Mucosa of stomach (tissue), 1 donor: Measurements from ENCODE around the gene MRGPRG.

Source experiments
- H3K27me3 ChIP-seq: one replicate; pipeline ENCODE4 v1.7.0; 2013; ENCODE audit warnings: mild to moderate bottlenecking, low read length; ENCODE audit not compliant: control insufficient read depth, insufficient read depth
- H3K36me3 ChIP-seq: one replicate; pipeline ENCODE4 v1.7.0; 2013; ENCODE audit warnings: low read length; ENCODE audit not compliant: control insufficient read depth, insufficient read depth
- H3K4me1 ChIP-seq: one replicate; pipeline ENCODE4 v1.7.0; 2013; ENCODE audit warnings: mild to moderate bottlenecking, low read length; ENCODE audit not compliant: control insufficient read depth, insufficient read depth
- H3K4me3 ChIP-seq: one replicate; pipeline ENCODE4 v1.7.0; 2013; ENCODE audit warnings: low read length
- H3K9ac ChIP-seq: one replicate; pipeline ENCODE4 v1.7.0; 2013; ENCODE audit warnings: mild to moderate bottlenecking, low read length, moderate library complexity
- H3K9me3 ChIP-seq: one replicate; pipeline ENCODE4 v1.7.0; 2013; ENCODE audit warnings: mild to moderate bottlenecking, low read length, moderate library complexity; ENCODE audit not compliant: control insufficient read depth
- donor health status: Pancreatic carcinoma.

MRGPRG gene

DNA sequence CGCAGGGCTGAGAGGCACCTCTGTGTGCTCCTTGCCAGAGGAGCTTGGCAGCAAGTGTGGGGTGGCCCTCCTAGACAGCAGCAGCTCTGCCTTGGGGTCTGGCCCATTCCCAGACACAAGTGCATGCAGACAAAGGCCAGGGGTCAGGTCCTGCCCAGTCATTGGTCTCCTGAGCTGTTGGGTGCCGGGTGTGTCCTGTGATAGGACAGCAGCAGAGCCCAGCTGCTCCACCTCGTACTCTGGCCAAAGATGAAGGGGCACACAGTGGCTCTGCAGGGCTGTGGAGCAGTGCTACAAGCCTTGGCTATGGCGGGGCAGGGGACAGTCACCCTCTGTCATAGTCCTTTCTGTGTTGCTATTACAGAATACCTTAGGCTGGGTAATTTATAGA, 36.2 kb downstream of the MRGPRG start:
- H3K4me1 ChIP-seq: no peaks in the 10 kb centered on the region
- no peaks in the 10 kb centered on the region for H3K36me3 ChIP-seq
- no peak overlapping the region for H3K9ac ChIP-seq
- H3K27me3 ChIP-seq: no peaks in the 10 kb centered on the region
- H3K4me3 ChIP-seq: no peak overlapping the region
- no peaks in the 10 kb centered on the region for H3K9me3 ChIP-seq

DNA sequence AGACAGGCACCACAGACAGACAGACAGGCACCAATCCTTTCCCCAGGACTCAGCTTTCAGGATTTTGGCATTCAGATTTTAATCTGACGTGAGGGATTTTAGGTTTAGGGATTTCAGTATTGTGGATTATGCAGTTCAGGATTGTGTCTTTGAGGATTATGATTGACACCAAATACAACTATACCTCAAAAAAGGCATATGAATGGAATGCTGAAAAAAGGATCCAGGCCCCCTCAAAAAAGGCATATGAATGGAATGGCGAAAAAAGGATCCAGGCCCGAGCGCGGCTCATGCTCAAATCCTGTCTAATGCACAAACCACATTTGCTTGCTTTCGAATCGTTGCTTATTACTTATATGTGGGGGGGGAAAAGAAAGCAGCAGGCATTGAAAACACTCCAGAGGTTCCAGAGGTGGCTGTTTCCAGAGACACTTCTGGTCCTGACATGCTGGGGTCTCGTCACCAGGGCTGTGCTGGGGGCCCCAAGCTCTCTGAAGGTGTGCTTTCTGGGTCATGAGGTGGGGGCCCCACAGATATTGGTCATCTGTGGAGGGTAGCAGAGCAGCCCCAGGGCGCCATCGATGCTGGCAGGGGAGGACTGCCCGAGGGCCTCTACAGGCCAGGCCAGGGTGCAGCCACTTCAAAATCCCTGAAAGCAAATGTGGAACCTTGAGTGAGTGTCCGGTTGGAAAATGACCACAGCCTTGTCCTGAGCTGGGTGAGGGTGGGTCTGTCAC, 36.7 kb downstream of the MRGPRG start:
- H3K4me3 ChIP-seq: no peak overlapping the region

GRCh38 chr11:3180869-3181268, 37.7 kb downstream of the MRGPRG start:
- Histone ChIP-seq H3K9me3 (no peaks in the 10 kb centered on the region), H3K36me3 (no peaks in the 10 kb centered on the region), H3K27me3 (no peaks in the 10 kb centered on the region), H3K4me3 (no peak overlapping the region), H3K9ac (no peak overlapping the region), H3K4me1 (no peaks in the 10 kb centered on the region)

More for the DNA sequence above, 36.7 kb downstream of the MRGPRG start:
- Histone ChIP-seq H3K36me3 (no peaks in the 10 kb centered on the region), H3K27me3 (no peaks in the 10 kb centered on the region), H3K9me3 (no peaks in the 10 kb centered on the region), H3K9ac (no peak overlapping the region), H3K4me1 (no peaks in the 10 kb centered on the region)

DNA sequence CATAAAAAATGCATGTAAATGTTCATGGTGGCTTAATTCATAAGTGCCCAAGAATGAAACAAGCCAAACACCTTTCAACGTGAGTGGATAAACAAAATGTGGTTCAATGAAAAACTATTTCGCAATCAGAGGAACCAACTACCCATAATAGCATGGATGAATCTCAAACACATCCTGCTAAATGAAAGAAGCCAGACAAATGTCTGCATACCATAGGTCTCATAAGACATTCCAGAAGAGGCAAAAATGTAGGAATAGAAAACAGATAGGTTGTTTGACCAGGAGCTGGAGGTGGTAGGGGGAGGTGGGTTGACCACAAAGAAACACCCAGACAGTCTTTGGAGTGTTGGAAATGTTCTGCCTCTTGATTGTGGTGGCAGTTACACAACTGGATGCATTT, 40.3 kb downstream of the MRGPRG start:
- Histone ChIP-seq H3K27me3 (no peaks in the 10 kb centered on the region), H3K9me3 (no peaks in the 10 kb centered on the region), H3K4me3 (no peak overlapping the region), H3K36me3 (no peaks in the 10 kb centered on the region), H3K9ac (no peak overlapping the region), H3K4me1 (no peaks in the 10 kb centered on the region)

- Histone ChIP-seq H3K4me3 (no peak overlapping the region), H3K4me1 (no peaks in the 10 kb centered on the region), H3K9ac (no peak overlapping the region), H3K27me3 (no peaks in the 10 kb centered on the region), H3K9me3 (no peaks in the 10 kb centered on the region), H3K36me3 (no peaks in the 10 kb centered on the region)
These were observed 40.7 kb downstream of the MRGPRG start for GRCh38 chr11:3177931-3178330.

DNA sequence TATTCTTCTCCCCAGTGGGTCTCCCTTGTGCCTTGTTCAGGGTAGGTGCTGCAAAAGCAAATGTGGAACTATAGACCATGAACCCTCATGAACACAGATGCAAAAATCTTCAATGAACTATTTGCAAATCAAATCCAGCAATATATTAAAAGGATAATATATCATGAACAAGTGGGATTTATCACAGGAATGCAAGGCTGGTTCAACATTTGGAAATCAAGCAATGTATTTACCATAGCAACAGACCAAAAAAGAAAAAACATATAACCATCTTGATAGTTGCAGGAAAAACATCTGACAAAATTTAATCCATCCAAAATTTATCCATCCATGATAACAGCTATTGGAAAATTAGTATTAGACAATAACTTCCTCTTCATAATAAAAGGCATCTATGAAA, 42.1 kb downstream of the MRGPRG start:
- Histone ChIP-seq H3K4me3 (no peak overlapping the region), H3K9me3 (no peaks in the 10 kb centered on the region)

DNA sequence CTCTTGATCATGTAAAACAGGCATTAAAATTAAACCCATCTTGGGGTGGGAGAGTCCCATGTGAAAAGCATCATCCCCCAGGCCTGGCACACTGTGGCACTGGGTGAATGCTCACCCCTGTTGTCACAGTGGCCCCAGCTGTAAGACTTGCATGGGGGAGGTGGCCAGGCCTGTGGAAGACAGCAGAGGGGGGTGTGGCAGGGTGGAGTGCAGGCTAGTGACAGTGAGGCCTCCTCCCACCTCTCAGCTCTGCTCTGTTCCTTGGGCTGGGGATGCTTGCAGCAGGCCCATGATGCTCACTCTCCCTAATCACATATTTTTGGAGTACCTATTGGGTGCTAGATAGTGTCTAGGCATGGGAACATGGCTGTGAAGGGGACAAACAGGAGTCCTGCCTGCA, 43.4 kb downstream of the MRGPRG start:
- H3K9ac ChIP-seq: no peak overlapping the region
- no peaks in the 10 kb centered on the region for H3K36me3 ChIP-seq
- H3K4me3 ChIP-seq: no peak overlapping the region
- H3K27me3 ChIP-seq: peaks cover 6% of the 10 kb centered on the region
- no peaks in the 10 kb centered on the region for H3K9me3 ChIP-seq
- H3K4me1 ChIP-seq: peaks cover under 1% of the 10 kb centered on the region

More for the DNA sequence above, 42.1 kb downstream of the MRGPRG start:
- no peaks in the 10 kb centered on the region for H3K4me1 ChIP-seq
- H3K36me3 ChIP-seq: no peaks in the 10 kb centered on the region
- no peaks in the 10 kb centered on the region for H3K27me3 ChIP-seq
- no peak overlapping the region for H3K9ac ChIP-seq

DNA sequence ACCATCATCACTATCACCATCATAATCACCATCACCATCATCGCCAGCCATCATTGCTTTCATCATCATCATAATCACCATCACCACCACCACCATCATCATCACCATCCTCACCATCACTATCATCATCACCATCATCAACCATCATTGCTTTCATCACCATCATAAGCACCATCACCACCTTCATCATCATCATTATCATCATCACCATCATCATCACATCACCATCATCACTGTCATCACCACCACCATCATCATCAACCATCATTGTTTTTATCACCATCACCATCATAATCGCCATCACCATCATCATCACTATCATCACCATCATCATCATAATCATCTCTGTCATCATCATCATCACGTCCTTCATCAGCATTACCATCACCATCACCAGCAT, 44.2 kb downstream of the MRGPRG start:
- Histone ChIP-seq H3K4me1 (peaks cover 8% of the 10 kb centered on the region), H3K4me3 (no peak overlapping the region), H3K9me3 (no peaks in the 10 kb centered on the region), H3K9ac (no peak overlapping the region), H3K36me3 (no peaks in the 10 kb centered on the region), H3K27me3 (peaks cover 14% of the 10 kb centered on the region)

GRCh38 chr11:3173795-3174194, 44.8 kb downstream of the MRGPRG start:
- Histone ChIP-seq H3K36me3 (no peaks in the 10 kb centered on the region), H3K27me3 (peaks cover 20% of the 10 kb centered on the region), H3K9me3 (no peaks in the 10 kb centered on the region), H3K9ac (no peak overlapping the region), H3K4me1 (peaks cover 13% of the 10 kb centered on the region), H3K4me3 (no peak overlapping the region)

DNA sequence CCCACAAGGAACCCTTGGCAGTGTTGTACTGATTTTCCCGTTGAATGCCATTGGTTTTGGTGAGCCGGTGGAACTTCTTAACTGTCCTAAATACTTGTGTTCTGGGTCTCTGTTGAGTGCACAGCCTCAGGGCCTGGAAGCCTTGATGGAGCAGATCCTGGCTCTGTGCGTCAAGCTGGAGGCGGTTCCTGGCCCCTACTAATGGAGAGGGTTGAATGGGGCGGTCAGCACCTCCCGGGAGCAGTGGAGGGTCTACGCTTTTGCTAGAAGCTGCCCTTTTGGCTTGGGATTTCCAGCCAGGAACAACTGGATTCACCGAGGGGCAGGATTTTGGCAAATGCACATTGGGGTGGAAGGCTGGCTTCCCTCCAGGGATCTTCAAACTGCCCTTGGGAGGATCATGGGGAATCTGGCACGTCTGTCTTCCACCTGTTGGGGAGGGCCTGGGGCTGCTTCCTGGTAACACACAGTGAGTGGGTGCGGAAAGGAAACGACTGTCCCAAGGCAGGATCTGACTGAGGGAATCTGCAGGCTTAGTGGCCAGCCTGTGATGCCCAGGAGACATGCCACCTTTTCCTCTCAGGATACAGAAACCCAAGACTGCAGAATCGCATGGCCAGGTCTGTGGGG, 46.6 kb downstream of the MRGPRG start:
- Histone ChIP-seq H3K36me3 (no peaks in the 10 kb centered on the region), H3K4me3 (no peak overlapping the region), H3K27me3 (peaks cover 33% of the 10 kb centered on the region), H3K9ac (no peak overlapping the region), H3K9me3 (no peaks in the 10 kb centered on the region), H3K4me1 (peaks cover 13% of the 10 kb centered on the region)

DNA sequence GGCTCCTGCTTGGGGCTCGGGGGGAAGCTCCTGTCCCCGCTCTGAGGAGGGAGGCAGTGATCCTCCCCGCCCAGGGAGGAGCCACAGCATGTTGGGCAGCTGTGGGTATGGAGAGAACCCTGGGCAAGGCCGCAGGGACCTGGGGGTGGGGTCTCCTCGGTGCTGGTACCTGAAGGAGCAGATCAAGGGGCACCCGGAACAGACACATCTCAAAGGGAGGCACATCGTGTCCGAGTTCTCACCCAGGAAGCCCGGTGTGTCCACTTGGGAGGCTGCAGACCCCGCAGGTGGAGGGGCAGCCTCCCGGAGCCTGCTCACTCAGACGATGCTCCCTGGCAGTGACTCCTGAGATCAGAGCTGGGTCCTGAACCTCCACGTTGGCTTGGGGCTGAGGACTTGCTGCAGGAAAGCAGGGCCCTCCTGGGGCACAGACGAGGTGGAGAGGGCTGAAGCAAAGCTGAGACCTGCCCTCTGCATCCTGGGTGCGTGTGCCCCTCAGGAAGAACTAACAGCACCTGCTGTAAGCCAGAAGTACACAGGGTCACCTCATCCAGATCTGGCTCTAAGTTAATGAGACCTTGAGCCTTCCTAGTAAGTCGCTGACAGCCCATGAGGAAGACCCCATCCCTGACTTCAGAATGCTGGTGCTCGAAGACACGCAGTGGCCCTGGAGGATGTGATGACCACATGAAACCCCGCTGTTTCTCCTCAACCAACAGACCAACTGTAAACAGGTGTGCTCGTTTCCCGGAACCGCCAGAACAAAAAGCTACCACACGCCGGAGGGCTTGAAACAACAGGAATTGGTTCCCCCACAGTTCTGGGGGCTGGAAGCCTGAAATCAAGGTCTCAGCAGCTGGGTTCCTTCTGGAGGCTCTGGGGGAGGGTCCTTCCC, 47.6 kb downstream of the MRGPRG start:
- Histone ChIP-seq H3K9me3 (no peaks in the 10 kb centered on the region), H3K4me1 (peaks cover 19% of the 10 kb centered on the region), H3K4me3 (no peak overlapping the region), H3K27me3 (peaks cover 44% of the 10 kb centered on the region), H3K36me3 (no peaks in the 10 kb centered on the region), H3K9ac (no peak overlapping the region)
